HG03280 (cell line): Measurements from ENCODE around the gene SBNO1.
"Not testable (repeated sequence)": the region's sequence is repeated elsewhere in the genome, so short reads cannot be mapped to it uniquely, and the experiment has no call there.

ENCODE experiments used
- ATAC-seq: cut with Tn5 transposase; IDR thresholded peaks from one replicate; pipeline ENCODE4 v1.9.1; 2021; ENCODE audit warnings: mild to moderate bottlenecking, moderate library complexity; ENCODE audit not compliant: unreplicated experiment

SBNO1 gene

DNA sequence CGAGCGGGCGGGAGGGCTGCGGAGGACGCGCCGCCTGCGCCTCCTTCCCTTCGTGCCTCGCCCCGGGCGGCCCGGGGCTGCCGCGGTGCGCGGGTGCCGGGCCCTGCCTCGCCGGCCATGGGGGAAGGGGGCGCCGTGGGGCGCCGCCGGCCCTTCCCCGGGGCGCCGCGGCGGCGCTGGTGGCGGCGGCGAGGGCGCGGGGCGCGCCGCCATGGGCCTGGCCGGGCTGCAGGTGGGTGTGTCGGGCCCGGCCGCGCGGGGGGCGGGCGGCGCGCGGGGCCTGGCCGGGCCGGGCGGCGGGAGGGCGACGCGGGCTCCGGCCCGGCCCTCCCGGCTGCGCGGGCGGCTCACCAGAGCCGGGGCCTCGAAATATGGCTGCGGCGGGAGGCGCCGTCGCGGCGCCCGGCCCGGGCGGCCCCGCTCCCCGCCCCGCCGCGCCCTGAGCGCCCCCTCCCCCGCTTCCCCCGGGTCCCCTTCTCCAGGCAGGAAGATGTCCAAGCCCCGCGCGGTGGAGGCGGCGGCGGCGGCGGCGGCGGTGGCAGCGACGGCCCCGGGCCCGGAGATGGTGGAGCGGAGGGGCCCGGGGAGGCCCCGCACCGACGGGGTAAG, 24.4 kb upstream of the SBNO1 start:
- ATAC-seq: no peak

DNA sequence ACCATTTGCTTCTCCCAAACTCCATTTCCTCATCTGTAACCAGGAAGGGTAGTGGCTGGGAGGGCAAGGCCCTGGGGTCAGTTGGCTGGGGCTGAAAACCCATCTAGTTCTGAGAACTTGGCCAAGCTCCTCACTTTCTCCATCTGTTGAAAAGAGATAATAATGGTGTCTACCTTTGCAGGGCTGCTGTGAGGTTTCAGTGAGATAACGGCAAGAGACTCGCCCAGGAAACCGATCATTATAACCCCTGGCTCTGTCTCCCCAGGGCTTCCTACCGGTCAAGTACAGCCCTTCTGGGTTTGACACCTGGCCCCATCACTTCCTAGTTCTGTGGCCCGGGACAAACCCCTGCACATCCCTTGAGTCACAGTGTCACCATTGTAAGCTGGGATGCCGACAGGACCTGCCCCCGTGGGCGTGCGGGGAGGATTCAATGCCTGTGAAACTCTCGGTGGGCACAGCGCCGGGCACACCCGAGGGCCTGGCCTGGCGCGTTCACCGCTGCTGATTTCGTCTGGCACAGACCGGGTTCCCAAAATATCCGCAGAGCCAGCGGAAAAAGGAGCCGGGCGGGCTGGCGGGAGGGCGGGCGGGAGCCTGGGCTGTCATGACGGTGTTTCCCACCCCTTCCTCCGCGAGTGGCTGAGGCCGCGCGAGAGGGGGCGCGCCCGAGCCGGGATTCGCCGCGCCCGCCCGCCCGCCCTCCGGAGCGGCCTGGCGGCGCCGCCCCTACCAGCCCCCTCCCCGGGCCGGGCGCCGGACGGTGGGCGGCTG, 23.7 kb upstream of the SBNO1 start:
- ATAC-seq: peak; percentile 45

DNA sequence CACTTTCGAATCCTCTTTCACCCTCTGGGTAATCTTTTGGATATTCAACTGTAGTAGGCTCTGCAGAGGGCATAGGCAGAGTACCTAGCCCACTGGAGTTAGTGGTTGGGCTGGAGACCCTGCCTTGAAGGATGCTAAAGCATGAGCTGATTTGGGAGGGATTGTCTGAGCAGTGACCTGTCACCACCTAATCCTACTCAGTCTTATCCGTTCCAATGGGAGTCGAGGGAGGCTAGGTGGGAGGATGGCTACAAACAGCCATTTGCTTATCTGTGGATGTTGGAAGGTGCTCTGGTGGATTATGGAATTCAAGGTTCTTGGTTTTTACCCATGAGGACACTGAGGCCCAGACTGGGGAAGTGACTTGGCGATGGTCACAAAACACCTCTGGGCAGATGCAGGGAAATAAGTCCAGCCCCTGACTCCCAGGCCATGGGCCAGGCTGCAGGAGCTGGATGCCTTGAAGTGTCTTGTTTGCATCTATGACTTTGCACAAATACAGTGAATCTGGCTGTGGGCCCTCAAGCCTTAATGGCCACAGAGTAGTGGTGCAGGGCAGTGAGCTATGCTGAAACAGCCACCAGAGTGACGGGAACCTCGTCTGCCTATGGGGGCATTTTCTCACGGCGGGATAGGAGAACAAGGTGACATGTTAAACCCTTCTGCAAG, 23.0 kb upstream of the SBNO1 start:
- ATAC-seq: no peak

DNA sequence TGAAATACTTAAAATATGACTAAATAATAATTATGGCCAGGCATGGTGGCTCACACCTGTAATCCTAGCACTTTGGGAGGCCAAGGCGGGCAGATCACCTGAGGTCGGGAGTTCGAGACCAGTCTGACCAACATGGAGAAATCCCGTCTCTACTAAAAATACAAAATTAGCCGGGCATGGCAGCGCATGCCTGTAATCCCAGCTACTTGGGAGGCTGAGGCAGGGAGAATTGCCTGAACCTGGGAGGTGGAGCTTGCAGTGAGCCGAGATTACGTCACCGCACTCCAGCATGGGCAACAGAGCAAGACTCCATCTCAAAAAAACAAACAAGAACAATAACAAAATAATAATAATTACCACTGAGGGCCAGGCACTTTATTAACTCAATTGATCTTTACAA, 20.9 kb upstream of the SBNO1 start:
- ATAC-seq: not testable (repeated sequence)

DNA sequence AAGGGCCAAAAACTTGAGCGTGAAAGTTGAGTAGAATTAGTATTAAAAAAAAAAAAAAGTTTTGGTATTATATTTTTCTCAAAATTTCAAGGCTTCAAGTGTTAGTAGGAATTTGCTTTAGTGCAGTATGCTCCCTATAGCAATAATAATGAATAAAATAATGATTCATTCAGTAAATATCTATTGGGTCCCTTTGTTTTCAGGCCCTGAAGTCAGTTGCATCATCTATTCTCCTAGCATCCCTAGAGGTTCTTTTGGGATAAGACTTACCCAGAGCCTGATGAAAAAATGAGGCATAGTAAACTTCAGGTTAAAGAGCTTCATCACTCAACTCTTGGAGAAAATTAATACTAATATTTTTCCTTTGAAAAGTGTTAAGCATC, 20.3 kb upstream of the SBNO1 start:
- no peak for ATAC-seq

DNA sequence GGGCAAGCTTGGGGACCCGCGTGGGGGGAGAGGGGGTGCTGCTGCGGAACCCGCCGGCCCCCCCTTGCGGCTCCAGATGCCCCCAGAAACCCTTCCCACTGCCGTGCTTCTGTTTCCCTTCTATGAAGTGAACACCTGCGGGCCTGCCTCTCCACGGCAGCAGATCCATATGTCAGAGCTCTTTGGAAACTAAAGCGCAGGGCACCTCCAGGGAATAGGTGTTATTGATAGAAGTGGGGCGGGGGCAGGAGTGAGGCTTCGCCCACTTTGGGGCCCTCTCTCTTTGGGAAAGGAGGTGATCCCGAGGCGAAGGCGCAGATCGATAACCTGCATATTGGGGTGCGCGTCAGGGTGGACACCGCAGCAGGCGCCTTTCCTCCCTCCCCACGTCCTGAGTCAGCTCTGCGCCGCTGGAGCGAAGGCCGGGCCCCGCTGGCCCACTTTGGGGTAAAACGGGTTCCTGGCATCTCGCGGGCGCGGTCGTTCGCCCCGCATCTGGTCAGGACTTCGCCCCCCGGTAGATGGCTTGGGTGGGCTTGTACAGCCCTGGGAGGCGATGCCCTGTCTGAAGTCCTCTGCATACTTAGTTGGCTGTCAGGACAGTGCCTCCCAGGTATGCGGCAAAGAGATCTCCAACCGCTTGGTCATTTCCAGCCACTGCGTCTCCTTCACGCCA, 19.8 kb upstream of the SBNO1 start:
- ATAC-seq: no peak

DNA sequence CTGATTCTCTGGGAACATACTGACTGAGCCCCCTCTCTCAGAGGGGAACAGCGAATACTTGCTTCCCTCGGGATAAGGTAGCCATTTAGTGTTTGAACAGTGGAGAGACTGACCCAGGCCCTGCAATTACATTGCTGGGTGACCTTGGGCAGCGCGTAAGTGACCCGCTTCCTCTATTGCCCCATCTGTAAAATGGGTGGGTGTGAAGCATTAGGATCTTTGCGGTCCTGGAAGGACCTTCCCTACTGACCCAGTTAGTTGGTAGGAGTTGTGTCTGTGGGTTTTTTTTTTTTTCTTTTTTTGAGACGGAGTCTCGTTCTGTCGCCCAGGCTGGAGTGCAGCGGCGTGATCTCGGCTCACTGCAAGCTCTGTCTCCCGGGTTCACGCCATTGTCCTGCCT, 18.0 kb upstream of the SBNO1 start:
- no peak for ATAC-seq

DNA sequence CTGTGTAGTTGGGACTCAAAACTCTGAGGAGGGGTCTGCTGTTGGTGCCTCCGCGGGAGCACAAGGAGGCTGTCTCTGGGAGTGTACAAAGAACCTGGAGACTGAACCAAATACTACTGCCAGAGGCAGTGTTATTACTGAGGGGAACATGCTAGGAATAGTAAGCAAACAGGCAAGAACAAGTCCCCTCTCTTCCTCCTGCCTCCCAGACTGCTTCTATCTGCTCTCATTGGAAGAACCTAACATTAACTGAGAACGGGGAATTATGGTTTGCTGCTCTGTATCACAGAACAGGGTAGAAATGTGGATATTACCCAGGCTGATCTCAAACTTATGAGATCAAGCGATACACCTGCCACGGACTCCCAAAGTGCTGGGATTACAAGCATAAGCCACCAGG, 14.7 kb upstream of the SBNO1 start:
- no peak for ATAC-seq

DNA sequence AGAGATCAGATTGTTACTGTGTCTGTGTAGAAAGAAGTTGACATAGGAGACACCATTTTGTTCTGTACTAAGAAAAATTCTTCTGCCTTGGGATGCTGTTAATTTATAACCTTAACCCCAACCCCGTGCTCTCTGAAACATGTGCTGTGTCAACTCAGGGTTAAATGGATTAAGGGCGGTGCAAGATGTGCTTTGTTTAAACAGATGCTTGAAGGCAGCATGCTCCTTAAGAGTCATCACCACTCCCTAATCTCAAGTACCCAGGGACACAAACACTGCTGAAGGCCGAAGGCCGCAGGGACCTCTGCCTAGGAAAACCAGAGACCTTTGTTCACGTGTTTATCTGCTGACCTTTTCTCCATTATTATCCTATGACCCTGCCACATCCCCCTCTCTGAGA, 7.8 kb upstream of the SBNO1 start:
- not testable (repeated sequence) for ATAC-seq

DNA sequence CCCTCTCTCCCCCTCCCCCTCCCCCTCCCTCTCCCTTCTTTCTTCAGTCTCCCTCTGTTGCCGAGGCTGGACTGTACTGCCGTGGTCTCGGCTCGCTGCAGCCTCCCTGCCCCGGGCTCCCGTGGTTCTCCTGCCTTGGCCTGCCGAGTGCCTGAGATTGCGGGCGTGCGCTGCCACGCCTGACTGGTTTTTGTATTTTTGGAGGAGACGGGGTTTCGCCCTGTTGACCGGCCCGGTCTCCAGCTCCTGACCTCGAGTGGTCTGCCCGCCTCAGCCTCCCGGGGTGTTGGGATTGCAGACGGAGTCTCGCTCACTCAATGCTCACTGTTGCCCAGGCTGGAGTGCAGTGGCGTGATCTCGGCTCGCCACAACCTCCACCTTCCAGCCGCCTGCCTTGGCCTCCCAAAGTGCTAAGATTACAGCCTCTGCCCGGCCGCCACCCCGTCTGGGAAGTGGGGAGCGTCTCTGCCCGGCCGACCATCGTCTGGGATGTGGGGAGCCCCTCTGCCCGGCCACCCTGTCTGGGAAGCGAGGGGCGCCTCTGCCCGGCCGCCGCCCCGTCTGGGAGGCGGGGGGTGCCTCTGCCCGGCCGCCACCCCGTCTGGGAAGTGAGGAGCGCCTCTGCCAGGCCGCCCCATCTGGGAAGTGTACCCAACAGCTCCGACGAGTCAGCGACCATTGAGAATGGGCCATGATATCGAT, 7.2 kb upstream of the SBNO1 start:
- ATAC-seq: not testable (repeated sequence)

DNA sequence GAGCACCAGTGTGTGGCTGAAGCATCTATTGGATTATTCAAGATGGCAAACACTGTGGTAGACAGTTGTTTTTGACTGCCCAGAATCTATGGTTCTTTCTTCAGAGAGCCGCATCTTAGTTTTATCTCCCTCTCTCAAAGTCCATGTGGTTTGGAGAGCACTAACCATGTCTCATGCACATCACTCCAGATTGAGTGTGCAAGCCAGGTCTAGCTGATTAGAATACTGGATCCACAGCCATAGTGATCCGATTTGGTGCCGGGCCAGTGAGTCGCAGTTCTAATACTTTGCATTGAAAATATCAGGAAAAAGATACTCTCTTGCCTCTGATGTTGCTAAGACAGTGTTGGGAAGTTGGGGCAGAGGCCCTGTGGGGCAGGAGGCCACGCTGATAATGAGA, 4.6 kb upstream of the SBNO1 start:
- no peak for ATAC-seq

DNA sequence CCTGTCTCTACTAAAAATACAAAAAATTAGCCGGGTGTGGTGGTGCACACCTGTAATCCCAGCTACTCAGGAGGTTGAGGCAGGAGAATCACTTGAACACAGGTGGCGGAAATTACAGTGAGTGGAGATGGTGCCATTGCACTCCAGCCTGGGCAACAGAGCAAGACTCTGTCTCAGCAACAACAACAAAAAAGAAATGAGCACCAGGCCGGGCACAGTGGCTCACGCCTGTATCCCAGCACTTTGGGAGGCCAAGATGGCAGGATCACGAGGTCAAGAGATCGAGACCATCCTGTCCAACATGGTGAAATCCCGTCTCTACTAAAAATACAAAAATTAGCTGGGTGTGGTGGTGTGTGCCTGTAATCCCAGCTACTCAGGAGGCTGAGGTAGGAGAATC, 3.8 kb upstream of the SBNO1 start:
- not testable (repeated sequence) for ATAC-seq

DNA sequence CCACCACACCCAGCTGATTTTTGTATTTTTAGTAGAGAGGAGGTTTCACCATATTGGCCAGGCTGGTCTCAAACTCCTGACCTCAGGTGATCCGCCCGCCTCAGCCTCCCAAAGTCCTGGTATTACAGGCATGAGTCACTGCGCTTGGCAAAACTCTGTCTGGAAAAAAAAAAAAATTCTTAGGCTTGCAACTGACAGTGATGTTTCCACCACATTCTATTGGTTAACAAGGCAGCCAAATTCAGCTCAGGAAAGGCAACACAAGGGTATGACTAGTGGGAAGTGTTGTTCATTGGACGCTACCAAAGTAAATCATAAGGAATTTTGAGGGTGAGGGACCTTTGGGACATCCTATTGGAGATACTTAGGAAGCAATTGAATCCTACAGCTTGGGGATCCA, 2.9 kb upstream of the SBNO1 start:
- no peak for ATAC-seq

DNA sequence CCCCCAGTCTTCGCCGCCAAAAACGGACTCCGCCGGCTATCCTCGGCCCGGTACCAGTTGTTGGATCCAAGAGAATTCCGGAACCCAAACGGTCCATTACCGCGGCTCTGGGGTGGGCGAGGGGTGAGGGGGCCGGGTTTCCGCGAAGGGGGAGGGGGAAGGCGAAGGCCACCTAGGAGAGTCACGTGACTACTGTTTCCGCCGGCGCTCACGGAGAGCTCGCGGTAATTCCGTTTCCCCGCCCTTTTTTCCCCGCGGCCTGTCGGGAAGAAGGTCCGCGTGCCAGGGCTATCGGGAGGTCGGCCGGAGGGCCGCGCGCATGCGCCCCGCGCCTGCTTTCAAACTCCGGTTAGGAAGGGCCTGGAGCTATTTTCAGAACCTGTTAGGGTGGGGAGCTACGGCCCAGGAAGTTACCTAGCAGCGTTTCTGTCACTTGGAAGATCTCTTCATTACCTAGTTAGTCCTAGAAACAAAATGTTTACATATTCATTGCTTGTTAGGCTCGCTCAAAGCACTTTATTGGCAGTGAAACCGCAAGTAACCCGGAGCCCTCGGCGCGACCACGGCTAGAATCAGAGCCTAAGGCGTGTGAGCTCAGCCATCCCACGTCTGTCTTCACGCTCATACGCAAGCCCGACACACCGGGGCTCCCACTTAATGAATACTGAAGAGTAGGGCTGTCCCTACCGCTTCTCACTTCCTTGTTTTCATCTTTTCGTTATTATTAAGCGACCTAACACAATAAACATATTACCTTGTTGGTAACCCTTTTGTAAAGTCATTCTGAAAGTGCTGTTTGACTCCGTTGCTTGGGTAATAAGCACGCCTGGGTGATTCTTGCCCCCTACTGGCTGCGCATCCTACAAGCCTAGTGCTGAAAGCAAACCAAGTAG, 624 bp upstream of the SBNO1 start:
- peak; percentile 63 for ATAC-seq

DNA sequence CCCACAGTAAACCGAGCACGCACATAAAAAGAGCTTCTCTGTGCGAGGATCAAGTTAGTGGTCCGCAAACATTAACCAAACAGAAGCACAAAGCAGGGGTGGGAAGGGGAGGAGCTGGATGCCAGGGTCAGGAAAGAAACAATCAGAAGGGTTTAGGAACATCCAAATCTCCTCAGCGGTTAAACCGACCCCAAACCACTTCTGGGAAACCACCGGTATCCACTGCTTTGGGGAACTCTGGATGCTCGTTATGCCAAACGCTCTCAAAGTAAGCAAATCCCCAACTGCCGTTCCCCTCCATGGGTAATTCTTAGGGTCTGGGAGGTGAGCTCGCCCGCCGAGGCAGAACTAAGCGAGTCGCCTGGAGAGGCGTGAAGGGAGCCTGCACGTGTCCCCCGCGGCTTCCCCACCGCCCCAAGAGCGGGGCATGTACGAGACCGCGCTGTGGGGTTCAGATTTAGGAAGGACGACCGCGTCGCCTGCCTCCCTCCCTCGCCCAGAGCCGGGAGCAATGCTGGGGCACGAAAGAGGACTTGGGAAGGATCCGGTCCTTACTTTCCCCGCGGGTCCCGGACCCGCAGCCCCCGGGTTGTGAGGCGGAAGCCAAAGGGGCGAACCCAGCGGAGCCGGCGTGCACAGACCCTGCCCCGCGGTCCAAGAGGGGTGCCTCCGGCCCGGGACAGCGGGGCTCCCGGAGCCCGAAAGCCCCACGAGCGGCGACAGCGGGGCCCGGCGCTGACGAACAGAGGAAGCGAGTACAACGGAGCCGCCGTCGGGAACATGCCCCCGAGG, 711 bp downstream of the SBNO1 start:
- ATAC-seq: peak; percentile 2

DNA sequence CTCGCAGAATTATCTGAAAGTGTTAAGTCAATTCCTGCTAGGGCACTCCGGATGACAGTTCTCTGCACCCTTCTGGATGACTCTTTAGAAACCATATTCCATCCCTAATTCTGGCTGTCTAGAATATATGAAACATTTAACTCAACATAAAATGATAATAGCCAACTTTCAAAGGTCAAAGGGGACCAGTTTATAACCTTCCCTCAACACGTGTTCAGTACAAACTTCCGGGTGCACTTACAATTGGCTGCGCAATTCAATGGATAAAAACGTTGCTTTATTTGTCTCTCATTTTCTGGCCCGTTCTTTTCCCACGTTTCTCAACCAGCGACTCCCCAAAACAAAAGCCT, 1.3 kb downstream of the SBNO1 start:
- no peak for ATAC-seq

DNA sequence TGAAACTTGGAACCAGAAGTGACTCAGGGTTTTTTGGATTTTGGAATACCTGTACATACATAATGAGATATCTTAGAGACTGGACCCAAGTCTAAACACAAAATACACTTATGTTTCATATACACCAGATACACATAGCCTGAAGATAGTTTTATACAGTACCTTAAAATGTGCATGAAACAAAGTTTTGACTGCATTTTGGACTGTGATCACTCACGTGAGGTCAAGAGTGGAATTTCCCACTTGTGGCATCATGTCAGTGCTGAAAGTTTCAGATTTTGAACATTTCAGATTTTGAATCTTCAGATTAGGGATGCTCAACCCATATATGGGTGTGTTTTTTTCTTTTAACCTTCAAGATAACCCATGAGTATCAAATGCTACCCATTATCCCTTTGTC, 6.6 kb downstream of the SBNO1 start:
- no peak for ATAC-seq

DNA sequence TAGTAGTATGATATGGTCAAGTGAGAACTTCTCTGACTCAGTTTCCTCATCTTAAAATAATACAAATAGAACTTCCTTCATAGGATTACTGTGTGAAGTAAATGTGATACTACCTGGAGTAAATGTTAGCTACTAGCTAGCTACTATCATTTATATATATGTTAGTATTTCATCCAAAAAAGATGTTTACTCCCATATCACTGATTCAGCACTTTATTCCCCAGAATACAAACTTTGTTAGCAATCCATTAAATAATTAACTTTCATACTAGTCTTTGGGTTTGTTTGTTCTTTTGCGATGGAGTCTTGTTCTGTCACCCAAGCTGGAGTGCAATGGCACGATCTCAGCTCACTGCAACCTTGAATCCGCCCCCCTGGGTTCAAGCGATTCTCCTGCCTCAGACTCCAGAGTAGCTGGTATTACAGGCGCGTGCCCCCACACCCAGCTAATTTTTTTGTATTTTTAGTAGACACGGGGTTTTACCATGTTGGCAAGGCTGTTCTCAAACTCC, 8.4 kb downstream of the SBNO1 start:
- no peak for ATAC-seq

DNA sequence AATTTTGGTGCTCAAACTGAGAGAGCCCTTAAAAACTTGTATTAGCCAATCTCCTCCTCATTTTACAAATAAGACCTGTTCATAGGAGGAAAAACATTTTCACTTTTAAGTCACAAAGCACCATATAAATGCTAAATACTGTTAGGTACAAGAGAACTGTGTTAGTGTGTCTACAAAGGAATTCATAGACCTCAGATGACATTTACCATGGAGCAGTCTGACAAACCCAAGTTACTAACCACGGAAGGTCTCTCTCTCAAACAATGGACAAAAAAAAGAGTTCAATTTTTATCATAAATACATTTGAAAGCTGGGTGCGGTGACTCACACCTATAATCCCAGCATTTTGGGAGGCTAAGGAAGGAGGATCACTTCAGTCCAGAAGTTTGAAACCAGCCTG, 10.0 kb downstream of the SBNO1 start:
- no peak for ATAC-seq
